ENCODE measurements around the gene LHX4.

LHX4 gene

GRCh38 chr1:180290265-180291001 is 60.4 kb downstream of the LHX4 start:
- no peak for DNase-seq (ENCODE audit: low read depth)
- no peak for TF ChIP-seq CTCF (conservative IDR thresholded peaks at IDR 0.05; ENCODE audit: low read length)
- H3K4me3 ChIP-seq (ENCODE audit: low read length) = no peak overlapping the region

- TF ChIP-seq CTCF (conservative IDR thresholded peaks at IDR 0.05; ENCODE audit: low read length) = no peak
- no peak overlapping the region for H3K4me3 ChIP-seq (ENCODE audit: low read length)
- no peak for DNase-seq (ENCODE audit: low read depth)
These were observed 60.9 kb downstream of the LHX4 start for GRCh38 chr1:180291004-180291403.

GRCh38 chr1:180294711-180295110 is 64.6 kb downstream of the LHX4 start:
- DNase-seq (ENCODE audit: low read depth) = no peak
- H3K4me3 ChIP-seq (ENCODE audit: low read length) = no peak overlapping the region
- TF ChIP-seq CTCF (conservative IDR thresholded peaks at IDR 0.05; ENCODE audit: low read length) = no peak

- no peak overlapping the region for H3K4me3 ChIP-seq (ENCODE audit: low read length)
- no peak for TF ChIP-seq CTCF (conservative IDR thresholded peaks at IDR 0.05; ENCODE audit: low read length)
- DNase-seq (ENCODE audit: low read depth) = no peak
These were observed 65.9 kb downstream of the LHX4 start for GRCh38 chr1:180295999-180296398.

GRCh38 chr1:180299479-180300221 is 69.6 kb downstream of the LHX4 start:
- DNase-seq (ENCODE audit: low read depth) = no peak
- no peak for TF ChIP-seq CTCF (conservative IDR thresholded peaks at IDR 0.05; ENCODE audit: low read length)
- H3K4me3 ChIP-seq (ENCODE audit: low read length) = no peak overlapping the region

GRCh38 chr1:180301135-180301742 is 71.2 kb downstream of the LHX4 start:
- TF ChIP-seq CTCF (conservative IDR thresholded peaks at IDR 0.05; ENCODE audit: low read length) = no peak
- H3K4me3 ChIP-seq (ENCODE audit: low read length) = no peak overlapping the region
- peak; percentile 7 for DNase-seq (ENCODE audit: low read depth)

All from AG10803 (cell line).